Hematopoietic multipotent progenitor cell treated with erythropoietin and hydrocortisone succinate and interleukin-3 and kit ligand, for 6 days (in vitro differentiated cells): ENCODE measurements around the gene IL4I1.
A peak's percentile ranks its signal among the peaks of the same experiment; 100 is the strongest.

Source experiments
- DNase-seq: peaks from one replicate; pipeline ENCODE4 v3.0.0-alpha.2; 2015

Gene IL4I1

DNA sequence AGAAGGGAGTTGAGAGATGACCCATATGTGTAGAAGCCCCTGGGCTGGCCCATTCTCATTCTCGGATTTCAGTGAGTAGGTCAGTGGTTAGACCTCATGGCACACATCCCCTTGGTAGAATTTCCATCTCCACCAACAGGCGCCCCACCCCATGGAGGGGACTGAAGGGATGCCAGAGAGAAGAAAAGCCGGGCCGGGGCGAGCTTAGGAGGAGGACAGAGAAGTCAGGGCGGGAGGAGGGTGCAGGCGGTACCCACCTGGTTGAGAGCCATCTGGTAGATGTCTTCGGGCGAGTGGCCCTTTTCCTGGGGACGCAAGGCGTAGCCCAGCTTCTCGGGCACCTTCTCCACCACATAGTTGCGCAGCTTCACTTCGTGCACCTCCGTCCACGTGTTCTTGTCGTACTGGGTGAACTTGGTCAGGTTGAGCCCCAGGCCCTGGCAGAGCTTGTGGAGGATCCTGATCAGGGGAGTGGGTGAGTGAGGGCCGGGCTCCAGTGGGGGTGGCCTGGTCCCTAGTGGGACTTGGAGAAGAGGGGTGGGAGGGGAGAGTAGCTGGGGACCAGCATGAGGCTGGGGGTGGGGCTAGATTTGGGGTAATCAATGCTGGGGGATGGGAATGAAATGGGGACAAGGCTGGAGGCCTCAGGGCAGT lies 2.5 kb downstream of the IL4I1 start:
- no peak for DNase-seq

DNA sequence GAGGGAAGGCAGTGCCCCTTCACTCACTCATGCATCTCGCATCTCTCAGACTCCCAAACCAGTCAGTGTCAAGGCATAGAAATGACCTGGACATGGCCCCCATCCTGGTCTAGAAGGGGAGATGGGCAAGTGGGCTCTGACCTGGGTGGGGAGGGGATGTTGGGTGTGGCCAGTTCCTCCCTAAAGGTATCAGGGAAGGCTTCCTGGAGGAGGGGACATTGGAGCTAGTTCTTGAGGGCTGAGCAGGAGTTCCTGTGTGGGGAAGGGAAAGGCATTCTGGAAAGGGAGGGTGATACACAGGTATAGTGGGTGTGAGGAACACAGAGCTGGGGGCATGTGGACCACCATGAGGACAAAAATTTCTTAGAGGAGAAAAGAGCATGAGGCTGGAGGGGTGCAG lies 4.0 kb downstream of the IL4I1 start:
- DNase-seq, result no peak

DNA sequence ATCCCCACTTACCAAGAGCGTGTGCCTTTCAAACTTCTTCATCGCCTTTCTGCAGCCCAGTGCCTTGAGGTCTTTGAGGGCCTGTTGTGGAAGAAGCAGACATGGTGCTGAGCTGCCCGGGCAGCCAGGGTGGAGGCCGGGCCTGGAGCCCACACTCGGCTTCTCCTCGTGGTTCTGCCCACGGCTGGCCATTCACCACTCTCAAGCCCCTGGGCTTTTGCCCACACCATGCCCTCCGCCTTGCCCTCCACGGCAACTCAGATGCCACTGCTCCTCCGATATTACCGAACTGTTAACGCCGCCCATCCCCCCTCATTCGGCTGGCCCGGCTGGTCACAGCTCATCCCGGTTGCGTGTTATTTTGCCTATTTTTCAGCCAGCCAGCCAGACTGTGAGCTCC lies 5.3 kb downstream of the IL4I1 start:
- DNase-seq, result no peak

DNA sequence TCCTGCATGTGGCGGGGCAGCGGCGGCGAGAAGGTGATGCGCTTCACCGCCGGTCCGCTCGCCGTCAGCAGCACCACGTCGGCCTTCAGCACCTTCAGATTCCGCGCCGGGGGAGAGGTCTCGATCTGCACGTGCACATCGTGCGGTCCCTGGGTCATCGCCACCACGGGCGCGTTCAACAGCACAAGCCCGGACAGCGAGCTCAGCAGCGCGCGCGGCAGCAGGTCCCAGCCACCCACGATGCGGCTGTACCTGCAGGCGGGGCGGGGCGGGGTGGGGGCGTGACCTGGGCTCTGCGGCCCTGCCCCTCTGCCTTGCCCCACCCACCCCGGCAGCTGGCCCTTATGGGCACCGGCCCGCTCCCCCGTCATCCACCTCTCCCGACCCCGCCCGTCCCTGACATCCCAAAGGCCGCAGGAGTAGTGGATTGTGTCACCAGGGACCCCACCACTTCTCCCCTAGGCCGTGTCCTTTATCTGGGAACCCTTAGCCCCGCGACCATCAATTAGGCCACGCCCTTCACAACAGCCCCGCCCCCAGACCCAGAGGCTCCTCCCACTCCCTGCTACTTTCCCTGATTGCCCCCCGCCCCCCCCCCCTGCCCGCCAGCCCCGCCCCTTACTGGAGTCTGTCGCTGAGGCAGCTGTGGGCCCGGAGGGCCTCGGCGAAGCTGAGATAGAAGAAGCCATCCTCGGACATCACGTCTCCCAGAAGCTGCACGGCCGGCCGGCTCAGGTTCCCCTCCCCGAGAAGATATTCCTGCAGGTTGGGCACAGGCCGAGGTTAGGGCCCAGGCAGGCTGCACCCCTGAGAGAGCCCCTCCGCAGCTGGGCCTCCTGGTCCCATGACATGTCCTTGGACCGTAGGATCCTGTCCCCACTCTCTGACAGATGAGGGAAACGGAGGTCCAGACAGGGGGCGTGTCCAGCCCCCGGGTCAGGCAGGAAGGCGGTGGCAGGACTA lies 6.1 kb downstream of the IL4I1 start:
- peak; percentile 58 for DNase-seq

DNA sequence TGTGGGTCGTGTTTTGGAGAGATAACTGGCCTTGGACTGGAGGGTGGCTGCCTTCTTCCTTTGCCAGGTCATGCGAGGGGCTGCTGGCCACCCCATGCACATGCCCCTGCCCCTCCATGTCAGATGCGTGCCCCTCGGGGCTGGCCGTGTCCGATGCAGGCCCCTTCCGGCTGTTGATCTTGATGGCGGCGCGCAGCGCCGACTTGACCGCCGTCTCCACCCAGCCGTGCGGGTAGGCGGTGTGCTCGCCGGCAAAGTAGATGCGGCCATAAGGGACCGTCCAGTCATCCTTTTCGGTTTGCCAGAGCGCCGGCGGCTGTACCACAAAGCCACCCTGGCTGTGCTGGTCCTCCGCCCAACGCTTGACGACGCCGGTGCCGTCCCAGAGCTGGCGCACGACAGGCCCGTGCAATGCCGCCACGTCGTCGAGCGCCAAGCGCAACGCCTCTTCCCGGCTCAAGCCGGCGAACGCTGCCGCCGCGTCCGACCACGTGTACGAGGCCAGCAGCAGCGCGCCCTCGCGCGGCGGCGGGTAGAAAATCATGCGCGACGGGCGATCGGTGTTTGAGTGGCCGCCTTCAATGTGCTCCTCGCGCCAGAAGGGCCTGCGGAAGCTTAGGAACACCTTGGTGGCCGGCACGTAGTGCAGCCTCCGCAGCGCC lies 6.9 kb downstream of the IL4I1 start:
- peak; percentile 87 for DNase-seq

DNA sequence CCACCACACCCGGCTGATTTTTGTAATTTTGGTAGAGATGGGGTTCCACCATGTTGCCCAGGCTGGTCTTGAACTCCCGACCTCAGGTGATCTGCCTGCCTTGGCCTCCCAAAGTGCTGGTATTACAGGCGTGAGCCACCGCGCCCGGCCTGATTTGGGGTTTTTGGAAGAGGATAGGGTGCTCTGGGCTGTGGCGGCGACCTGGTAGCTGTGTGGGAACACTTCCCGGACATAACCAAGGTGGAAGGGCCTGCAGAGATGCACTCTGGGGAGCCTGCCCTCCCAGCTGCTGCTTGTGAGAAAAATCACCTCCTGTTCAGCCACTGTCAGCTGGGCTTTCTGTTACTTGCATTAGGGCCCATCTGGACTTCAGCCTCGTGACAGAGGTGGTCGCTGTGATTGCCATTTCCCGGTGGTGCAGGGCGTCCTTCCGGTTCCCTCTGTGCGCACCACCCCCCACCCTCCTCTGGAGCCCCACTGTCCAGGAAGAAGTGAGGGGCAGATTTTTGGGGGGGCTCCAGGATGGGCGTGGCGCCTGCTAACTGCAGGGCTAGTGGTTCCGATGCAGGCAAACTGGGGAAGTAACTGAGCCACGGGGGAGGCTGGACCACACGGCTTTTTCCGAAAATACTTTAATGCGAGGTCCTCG lies 7.5 kb downstream of the IL4I1 start:
- no peak for DNase-seq

DNA sequence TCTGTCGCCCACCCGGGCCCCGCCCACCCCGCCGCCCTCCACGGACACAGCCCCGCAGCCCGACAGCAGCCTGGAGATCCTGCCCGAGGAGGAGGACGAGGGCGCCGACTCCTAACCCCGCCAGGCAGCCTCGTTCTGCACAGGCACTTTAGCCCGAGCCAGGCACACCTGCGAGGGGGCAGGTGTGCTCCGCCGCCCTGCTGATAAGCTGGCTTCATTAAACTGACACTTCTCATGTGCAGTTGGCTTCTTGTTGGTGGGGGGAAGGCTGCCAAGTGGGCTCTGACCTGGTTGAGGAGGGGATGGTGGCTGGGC lies 8.2 kb downstream of the IL4I1 start:
- no peak for DNase-seq

DNA sequence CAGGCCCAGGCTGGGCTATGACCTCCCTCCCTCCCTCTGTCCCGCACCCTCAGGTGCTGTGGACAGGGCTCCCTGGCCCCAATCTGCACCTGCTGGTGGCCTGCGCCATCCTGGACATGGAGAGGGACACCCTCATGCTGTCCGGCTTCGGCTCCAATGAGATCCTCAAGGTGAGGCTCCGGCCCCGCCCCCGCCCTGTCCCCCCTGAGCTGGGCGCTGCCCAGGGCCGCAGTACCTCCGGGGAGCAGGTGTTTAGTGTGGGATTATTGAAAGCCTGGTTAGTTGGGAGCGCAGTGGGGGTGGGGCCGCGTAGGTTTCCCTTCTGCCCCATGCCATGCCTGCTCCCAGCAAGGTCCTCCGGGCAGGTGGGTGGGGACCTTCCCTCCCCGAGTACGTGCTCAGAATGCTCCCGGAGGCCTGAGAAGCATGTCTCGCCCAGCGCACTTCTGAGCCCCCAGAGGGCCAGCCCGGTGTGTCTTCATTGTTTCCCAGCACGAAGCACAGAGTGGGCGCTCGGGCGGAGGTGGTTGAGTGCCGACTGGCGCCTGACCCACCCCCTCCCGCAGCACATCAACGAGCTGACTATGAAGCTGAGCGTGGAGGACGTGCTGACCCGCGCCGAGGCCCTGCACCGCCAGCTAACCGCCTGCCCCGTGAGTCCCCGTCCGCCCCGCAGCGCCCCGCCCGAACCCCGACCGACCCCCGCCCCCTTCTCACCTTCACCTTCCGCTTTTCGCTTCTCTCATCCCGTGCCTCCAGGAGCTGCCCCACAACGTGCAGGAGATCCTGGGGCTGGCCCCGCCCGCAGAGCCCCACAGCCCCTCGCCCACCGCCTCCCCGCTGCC lies 8.8 kb downstream of the IL4I1 start:
- DNase-seq, result no peak

DNA sequence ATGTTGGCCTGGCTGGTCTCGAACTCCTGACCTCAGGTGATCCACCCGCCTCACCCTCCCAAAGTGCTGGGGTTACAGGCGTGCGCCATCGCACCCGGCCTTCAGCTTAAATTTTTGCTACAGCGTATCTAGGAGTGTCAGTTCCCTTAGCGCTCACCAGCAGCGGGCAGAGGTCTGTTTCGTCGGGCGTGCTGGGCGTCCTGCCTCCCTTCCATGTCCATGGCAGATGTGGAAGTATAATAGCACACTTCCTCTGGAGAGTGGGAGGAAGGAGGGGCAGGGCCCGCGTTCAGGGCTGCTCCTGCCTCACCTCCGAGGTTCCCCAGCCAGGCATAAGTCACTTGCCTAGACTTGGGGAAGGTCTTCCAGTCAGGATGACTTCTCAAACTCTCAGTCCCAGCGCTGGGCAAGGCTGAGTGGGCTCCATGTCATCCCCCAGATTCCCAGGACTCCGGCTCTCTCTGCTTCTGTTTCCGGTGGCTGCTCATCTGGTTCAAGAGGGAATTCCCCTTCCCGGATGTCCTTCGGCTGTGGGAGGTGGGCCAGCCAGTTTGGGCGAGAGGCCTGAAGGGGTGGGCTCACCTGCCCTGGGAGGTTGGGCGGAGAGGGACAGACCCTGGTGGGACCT lies 9.5 kb downstream of the IL4I1 start:
- DNase-seq, result no peak

DNA sequence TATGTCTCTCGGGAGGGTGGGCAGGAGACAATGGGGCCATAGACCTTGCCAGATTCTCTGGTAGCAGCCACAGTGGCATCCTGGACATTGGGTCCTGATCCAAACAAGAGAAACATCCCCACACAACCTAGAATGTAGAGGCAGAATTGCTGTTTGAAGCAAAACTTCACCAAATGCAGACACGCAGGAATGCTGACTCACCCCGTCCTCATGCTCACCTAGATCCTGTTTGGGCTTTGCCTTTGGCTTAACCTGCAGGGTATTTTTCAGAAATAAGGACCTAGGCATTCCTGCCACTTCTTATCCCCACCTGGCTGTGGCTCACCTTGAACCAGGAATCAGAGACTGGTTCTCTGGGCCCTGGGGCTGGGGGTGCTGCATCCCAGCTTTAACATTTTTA lies 11.9 kb downstream of the IL4I1 start:
- no peak for DNase-seq

DNA sequence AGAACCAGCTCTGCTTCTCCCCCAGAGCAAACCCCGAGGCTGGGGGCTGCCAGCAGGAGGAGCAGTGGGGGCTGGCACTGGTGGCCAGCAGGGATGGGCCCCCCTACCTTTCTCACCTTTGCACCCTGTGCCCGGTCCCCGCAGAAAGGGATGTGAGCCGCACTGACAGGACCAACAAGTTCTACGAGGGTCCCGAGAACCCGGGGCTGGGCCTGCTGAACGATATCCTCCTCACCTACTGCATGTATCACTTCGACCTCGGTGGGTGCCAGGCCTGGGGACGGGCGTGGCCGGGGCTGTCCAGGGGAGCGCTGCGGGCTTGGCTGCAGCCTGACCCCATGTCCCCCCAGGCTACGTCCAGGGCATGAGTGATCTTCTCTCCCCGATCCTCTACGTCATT lies 12.6 kb downstream of the IL4I1 start:
- no peak for DNase-seq

DNA sequence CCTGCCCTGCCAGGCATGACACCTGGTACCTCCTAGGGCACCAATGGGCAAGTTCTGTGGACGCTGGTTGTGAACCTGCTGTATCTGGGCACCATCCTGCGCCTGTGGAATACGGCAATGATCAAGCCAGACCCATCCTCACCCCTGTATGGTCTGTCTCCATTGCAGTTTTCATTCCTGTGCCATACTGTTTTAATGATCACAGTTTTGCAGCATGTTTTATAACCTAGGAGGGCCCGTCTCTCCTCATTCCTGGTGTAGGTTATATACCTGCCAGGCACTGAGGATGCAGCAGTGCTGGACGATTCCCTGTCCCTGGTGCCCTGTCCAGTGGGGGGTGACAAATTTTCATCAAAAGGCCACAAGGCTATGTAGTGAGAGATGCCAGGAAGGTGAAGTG lies 13.6 kb downstream of the IL4I1 start:
- no peak for DNase-seq

DNA sequence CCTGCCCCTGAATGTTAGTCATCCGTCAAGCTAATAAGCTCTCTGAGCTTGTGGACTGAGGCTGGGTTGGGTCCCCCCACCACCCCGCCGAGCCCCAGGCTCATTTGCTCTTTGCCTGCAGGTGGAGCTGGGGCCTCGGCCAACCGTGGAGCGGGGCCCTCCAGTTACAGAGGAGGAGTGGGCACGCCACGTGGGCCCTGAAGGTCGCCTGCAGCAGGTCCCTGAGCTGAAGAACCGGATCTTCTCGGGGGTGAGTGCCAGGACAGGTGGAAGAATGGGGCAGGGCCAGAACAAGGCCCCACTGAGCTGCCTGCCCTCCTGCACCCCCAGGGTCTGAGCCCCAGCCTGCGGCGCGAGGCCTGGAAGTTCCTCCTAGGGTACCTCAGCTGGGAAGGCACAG lies 14.0 kb downstream of the IL4I1 start:
- DNase-seq, result no peak

DNA sequence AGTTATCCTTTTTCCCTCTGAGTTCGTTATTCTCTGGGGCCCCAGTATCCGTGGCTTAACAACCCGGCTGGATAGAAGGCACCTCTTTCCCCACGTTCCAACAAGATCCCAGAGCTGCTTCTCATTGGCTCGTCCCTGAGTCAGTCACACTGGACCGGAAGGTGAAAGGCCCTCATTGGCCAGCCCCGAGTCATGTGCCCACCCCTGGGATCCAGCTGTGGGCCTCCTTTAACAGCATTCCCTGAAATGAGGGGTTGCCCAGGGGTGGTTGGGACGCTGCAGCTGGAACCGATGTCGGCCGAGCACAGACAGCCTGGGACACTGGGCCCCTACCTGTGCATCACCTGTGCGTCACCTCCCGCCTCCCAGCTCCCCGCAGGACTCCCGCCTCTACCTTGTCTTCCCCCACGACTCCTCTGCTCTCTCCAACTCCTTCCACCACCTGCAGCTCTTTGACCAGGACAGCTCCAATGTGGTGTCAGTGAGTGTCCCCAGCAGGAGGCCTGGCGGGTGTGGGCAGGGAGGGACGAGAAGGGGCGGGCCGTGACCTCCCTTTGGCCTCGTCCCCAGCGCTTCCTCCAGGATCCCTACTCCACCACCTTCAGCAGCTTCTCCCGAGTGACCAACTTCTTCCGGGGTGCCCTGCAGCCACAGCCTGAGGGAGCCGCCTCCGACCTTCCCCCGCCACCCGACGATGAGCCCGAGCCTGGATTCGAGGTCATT lies 14.9 kb downstream of the IL4I1 start:
- peak; percentile 39 for DNase-seq

DNA sequence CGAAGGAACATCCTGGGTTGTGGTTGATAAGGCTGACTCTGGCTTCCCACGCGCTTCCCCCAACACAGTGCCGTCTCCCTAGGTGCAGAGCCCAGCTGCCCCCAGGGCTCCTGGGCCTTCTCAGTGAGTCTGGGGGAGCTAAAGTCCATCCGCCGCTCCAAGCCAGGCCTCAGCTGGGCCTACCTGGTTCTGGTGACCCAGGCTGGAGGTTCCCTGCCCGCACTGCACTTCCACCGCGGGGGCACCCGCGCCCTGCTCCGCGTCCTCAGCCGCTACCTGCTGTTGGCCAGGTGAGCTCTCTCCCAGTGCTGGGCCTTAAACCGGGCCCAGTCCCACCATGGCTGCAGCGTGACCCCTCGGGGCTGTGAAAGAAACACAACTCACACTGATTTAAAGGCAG lies 15.5 kb downstream of the IL4I1 start:
- DNase-seq, result no peak

DNA sequence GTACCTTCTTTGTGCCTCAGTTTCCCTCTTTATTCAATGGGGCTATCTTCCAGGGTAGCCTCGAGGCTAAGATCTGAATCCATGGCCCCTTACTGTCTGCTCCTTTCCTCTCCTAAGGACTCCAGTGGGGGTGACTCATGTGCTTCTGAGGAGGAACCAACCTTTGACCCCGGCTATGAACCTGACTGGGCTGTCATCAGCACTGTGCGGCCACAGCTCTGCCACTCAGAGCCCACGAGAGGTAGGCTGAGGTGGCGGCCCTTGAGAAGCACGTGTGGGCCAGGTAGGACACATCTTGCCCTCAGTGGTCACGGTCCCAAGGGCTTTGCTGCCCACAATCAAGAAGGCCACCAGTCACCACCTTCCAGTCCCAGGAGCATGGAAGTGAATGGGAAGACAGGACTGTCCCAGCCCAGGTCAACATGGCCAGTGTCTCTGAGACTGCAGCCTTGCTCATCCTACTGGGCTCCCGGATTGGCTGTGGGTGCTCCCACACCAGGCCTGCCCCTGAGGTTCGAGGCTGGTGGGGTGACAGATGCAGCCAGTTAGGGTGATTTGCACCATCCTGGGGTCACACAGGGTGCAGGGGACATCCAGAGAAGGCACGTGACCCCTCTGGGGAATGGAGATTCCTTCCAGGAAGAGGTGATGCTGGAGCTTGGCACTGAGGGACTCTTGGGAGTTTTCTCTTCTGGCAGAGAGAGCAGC lies 16.4 kb downstream of the IL4I1 start:
- DNase-seq, result no peak

DNA sequence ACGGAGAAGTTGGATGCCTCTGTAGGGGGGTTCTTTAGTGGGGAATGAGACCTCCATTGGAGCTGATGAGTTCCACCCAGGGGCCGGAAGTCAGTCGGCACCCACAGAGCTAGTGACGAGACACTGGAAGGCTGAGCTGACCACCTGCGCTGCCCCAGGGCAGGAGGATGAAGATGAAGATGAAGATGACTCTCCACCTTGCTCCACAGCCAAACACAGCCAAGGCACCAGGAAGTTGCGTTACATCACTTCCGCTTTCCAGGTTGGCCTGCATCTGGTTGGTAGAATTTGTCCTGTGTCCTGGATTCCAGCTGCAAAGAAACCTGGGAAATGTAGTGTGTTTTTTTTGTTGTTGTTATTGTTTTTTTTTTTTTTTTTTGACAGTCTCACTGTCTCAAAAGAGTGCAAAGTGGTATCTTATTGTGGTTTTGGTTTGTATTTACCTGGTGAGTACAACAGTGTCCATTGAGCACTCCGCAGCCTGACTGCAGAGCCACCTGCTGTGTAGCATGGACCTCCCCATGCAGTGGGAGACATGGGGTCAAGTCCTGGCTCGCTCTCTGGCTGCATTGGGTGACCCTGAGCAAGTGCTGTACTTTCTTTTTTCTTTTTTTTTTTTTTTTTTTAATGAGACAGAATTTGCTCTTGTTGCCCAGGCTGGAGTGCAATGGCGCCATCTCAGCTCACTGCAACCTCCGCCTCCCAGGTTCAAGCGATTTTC lies 17.3 kb downstream of the IL4I1 start:
- DNase-seq, result peak; percentile 65

DNA sequence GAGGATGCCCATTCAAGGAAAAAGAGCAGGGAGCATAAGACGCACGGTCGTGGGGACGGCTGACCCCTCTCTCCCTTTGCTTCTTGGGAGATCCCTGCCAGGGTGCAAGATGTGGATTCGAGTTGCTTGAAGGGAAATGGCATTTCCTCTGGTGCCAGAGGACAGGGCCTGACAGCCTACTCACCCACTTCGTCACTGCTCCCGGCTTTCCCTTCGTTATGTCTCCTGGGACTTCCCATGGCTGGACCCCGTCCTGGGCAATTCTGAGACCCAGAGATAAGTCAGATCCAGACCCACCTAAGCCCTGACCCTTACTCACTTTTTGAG lies 18.0 kb downstream of the IL4I1 start:
- no peak for DNase-seq

DNA sequence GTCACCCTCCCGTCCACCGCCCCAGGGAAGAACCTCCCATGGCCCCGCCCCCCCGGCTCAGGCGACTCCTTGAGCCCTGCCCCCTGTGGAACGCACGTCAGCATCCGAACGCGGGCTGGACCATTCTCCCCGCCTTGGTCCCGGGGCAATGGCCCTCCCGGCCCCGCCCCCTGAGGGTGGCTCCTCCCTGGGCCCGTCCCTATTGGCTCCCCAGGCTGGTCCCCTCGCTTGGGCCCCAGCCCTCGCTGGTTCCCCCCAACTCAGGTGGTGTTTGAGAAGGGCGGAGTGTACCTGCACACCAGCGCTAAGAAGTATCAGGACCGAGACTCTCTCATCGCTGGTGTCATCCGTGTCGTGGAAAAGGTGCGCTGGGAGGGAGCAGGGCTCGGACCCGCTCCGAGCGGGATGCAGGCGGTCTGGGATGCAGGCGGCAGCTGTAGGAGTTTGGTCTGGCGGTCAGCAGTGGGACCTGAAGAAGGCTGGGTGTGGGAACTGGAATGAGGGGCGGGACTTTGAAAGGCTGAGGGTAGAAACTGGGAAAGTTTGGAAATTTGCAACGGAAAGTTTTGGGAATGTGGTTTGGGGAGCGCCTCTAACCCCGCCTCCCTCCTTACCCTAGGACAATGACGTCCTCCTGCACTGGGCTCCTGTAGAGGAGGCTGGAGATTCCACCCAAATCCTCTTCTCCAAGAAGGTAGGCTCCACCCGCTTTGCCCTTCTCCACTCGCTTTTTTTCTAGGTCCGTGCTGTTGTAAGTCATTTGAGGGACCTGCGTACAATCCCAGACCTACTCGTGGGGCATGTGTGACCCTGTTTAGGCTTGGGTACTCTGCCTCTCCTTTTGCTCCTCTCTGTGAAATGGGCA lies 18.6 kb downstream of the IL4I1 start:
- DNase-seq, result peak; percentile 99
